ENCODE data around the gene LRRC39.
"Not testable (repeated sequence)": the region's sequence is repeated elsewhere in the genome, so short reads cannot be mapped to it uniquely, and the experiment has no call there.

Gene LRRC39

DNA sequence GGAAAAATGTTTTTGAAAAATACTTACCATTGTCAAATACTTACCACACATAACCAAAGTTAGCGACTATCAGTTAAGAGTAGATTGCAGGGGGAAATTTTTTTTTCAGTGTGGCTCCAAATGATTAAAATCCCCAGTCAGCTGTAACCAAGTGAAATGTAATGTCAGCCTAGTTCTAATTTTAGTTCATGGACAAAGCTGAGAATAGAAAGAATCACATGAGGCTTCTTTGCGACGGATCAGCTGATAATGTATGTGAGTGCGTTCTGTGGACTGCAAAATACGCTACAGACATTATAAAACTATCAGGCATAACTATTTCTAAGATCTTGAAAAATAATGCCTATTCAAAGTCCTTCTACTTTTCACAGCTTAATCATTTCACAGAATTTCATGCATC is at the start of gene LRRC39:
LRRC39 (minus strand) TSS at position 166 of the 400 bp plus-strand sequence. CDS start 9,740 bp downstream, outside the sequence.
- no peak for DNase-seq

GRCh38 chr1:100222428-100222827 is 44.4 kb upstream of the LRRC39 start:
- no peak for DNase-seq

GRCh38 chr1:100219883-100220282 is 41.8 kb upstream of the LRRC39 start:
- DNase-seq: no peak

DNA sequence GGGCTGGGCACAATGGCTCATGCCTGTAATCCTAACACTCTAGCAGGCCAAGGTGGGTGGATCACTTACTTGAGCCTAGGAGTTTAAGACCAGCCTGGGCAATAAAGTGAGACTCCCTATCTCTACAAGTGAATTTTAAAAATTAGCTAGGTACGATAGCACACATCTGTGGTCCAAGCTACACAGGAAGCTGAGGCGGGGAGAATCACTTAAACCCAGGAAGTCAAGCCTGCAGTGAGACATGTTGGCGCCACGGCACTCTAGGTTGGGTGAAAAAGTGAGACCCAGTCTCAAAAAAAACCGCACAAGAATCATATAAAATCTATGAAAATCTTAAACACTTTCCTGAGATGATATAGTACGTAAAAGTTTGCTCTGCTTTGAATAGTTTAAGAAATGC is 41.4 kb upstream of the LRRC39 start:
- DNase-seq: no peak

DNA sequence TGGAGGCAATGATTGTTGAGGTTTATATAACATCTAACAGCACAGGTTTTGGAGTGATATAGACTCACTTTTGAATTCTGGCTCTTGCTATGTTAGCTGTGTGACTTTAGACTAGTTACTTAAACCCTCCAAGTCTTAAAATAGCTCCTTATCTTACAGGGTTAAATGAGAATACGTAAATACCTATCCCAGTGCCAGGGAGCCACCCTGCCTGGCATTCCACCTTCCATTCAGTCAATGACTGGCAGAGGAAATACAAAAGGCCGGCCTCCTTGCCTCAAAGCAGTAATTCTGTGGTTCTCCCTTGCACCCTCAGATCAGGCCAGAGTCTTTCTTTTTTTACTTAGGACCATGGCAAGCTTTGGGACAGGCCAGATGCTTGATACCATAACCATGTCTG is 39.8 kb upstream of the LRRC39 start:
- no peak for DNase-seq

DNA sequence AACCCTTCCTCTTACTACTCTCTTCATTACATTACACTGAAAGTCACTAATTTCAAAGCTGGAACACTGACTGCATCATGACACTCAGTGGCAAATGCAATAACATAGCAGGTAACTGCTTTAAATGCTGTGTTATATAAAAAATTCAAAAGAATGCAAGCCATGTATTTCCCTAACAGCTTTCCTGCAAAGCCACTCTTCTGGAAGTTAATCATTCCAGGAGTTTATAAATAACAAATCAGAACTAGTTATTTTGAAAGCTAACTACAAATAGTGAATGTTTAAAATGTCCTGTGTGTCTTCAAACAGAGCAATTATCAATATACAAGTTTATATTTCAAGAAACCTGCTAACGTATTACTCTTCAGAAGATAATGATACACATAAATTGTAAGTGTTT is 37.0 kb upstream of the LRRC39 start:
- no peak for DNase-seq

DNA sequence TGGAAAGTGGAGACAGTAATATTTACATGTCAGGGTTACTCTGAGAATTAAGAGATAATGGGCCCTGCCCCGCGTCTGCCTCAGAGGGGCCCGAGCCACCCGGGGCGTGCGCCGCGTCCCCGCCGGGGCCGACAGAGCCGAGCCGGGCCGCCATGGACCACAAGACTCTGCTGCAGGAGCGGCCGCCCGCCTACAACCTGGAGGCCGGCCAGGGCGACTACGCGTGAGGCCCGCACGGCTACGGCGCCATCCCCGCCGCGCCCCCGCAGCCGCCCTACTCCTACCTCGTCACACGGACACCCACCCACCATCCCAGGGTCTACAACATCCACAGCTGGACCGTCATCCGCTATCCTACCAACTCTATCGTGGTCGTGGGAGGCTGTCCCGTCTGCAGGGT is 35.1 kb upstream of the LRRC39 start:
- no peak for DNase-seq

DNA sequence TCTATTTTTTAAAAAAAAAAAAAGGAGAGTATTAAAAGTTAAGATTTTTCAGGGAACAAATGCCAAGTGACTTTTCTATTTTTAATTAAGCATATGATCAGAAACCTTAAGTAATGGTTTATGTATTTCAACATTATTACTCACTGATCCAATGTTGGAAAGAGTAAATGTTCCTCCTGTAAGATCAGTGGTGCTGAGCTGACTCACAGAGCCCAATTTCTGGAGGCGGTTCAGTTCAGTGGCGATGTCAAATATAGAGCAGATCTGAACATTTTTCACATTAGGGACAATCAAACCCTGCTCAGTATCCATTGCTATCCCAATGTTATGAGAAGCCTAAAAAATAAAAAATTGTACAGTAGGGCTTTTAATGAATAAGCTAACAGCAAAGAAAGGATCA is 28.2 kb upstream of the LRRC39 start:
- DNase-seq: no peak

DNA sequence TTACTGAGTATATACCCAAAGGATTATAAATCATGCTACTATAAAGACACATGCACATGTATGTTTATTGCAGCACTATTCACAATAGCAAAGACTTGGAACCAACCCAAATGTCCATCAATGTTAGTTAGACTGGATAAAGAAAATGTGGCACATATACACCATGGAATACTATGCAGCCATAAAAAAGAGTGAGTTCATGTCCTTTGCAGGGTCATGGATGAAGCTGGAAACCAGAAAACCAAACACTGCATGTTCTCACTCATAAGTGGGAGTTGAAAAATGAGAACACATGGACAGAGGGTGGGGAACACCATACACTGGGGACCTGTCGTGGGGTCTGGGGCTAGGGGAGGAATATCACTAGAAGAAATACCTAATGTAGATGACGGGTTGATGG is 27.5 kb upstream of the LRRC39 start:
- DNase-seq: not testable (repeated sequence)

GRCh38 chr1:100205103-100205502 is 27.0 kb upstream of the LRRC39 start:
- DNase-seq: not testable (repeated sequence)

DNA sequence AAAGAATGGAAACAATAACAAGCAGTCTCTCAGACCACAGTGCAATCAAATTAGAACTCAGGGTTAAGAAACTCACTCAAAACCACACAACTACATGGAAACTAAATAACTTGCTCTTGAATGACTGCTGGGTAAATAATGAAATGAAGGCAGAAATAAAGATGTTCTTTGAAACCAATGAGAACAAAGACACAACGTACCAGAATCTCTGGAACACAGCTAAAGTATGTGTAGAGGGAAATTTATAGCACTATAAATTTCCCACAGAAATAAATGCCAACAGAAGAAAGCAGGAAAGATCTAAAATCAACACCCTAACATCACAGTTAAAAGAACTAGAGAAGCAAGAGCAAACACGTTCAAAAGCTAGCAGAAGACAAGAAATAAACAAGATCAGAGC is 24.6 kb upstream of the LRRC39 start:
- DNase-seq: not testable (repeated sequence)

- not testable (repeated sequence) for DNase-seq
Observed at GRCh38 chr1:100200060-100200459, 22.0 kb upstream of the LRRC39 start.

GRCh38 chr1:100198596-100198995 is 20.5 kb upstream of the LRRC39 start:
- DNase-seq: no peak

- DNase-seq: no peak
Observed at GRCh38 chr1:100188617-100189016, 10.6 kb upstream of the LRRC39 start.

- DNase-seq: no peak
Observed at GRCh38 chr1:100187912-100188311, 9.9 kb upstream of the LRRC39 start.

- DNase-seq: no peak
Observed at GRCh38 chr1:100184536-100184935, 6.5 kb upstream of the LRRC39 start.

DNA sequence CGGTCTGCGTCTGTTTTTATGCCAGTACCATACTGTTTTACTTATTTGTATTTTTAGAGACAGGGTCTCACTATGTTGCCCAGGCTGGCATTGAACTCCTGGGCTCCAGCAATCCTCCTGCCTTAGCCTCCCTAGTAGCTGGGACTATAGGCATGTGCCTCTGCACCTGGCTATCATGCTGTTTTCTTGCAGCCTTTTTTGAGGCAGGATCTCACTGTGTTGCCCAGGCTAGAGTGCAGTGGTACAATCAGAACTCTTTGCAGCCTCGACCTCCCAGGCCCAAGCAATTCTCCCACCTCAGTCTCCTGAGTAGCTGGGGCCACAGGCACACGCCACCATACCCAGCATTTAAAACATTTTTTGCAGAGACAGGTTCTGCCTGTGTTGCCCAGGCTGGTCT is 5.3 kb upstream of the LRRC39 start:
- DNase-seq: no peak

DNA sequence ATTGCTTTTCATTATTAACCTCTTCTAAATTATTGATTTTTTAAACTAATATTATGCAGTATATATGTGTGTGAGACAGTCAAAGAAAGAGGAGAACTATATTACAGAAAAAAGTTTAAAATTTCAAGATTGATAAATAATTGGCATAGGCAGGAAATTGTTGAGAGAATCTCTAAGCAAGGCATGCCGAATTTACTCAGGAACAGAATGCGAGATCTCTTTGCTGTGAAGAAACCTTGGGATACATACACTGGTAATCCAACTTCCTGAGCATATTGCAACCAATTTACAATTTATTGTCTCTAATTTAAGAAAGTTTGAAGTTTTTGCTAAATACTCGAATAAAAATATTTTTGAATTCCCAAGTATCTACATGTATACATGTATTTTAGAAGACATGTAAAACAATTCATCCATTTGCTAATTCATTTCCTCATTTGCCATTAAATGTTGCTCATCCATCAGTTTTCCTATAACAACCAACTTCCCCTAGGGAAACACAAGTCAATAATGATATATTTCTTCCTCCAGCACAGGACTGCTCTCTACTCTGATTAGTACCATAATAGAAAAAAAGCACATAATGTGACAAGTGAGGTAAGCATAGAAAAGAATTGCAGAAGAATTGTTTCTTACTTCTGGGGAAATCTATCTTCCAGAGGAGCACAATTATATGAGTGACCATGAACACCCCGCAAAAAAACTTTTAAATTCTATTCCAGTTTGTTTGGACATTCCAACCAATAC is 588 bp downstream of the LRRC39 start:
- DNase-seq: no peak

- no peak for DNase-seq
Observed at GRCh38 chr1:100168051-100168450, 10.0 kb downstream of the LRRC39 start.

- no peak for DNase-seq
Observed at GRCh38 chr1:100164702-100165101, 13.4 kb downstream of the LRRC39 start.

DNA sequence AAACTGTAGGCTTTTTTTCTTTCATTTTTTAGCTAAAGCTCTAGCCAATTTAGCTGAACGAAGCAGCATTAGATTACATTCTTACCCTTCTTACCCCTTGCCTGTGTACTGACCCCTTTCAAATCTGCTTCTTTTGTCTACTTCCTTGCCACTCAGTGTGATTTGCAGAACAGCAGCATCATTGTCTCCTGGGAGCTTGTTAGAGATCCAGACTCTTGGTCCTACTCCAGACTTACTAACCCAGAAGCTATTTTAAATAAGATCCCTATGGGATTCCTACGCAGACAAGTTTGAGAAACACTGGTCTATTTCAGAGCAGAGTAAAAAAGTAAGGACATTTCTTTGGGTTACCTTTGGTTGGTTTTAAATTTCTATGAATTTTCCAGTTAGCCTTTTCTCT is 13.8 kb downstream of the LRRC39 start:
- DNase-seq: no peak

- DNase-seq: no peak
Observed at GRCh38 chr1:100162881-100163280, 15.2 kb downstream of the LRRC39 start.

DNA sequence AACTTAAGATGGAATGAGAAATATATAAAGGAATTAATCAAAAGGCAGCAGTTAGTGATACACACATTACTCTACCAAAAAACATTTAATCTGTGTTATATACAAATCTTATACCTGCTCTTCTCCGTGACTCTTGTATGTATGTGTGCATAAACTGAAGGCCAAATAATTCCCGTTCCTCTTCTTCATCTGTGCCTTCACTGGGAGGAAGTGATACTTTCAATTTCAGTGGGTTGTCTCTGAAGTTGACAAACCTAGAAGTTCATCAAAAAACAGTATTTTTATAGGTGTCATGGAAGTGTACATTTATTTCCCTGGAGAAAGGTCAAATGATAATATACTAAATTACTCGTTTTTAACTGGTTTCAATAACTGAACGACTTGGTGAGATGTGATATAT is 25.8 kb downstream of the LRRC39 start:
- DNase-seq: no peak

- no peak for DNase-seq
Observed at GRCh38 chr1:100151679-100152078, 26.4 kb downstream of the LRRC39 start.

GRCh38 chr1:100147875-100148274 is 30.2 kb downstream of the LRRC39 start:
- no peak for DNase-seq

Data from islet precursor cell (in vitro differentiated cells).